Heart left ventricle (tissue), 16 donors: ENCODE measurements around the gene OR10H1. TPM values are rescaled to one million over a fixed set of nuclear protein-coding genes. Genes with fewer than 3 reads are reported as not detected.
A peak's percentile ranks its signal among the peaks of the same experiment; 100 is the strongest.

ENCODE experiments used
- ATAC-seq, 4 donors: fragments of 200-7000 bp; cut with Tn5 transposase; one replicate each; pipeline ENCODE4 v1.9.1; 2020 to 2022; ENCODE audit warnings: moderate library complexity in 4 of 4, mild to moderate bottlenecking in 3 of 4, moderate number of reproducible peaks in 1 of 4
- DNase-seq, 5 donors: peaks; one replicate each; pipeline ENCODE4 v3.0.0-alpha.2; 2020
- H3K27ac ChIP-seq, 12 donors: fragments of 200-600 bp; sonication (generic) in 4 of 12; one replicate each; pipeline versions ENCODE4 v1.5.0 to v1.8.0; 2016 to 2022; ENCODE audit warnings: mild to moderate bottlenecking in 2 of 12
- H3K27me3 ChIP-seq, 9 donors: fragments of 200-600 bp; sonication (generic) in 2 of 9; one replicate each; pipeline versions ENCODE4 v1.5.1 to v1.8.0; 2016 to 2022; ENCODE audit warnings: mild to moderate bottlenecking in 3 of 9
- H3K36me3 ChIP-seq, 9 donors: fragments of 200-600 bp; sonication (generic) in 2 of 9; one replicate each; pipeline versions ENCODE4 v1.5.0 to v1.8.0; 2018 to 2022; ENCODE audit warnings: mild to moderate bottlenecking in 2 of 9
- H3K4me1 ChIP-seq, 12 donors: fragments of 200-600 bp; sonication (generic) in 4 of 12; one replicate each; pipeline versions ENCODE4 v1.5.0 to v1.8.0; 2016 to 2022; ENCODE audit warnings: mild to moderate bottlenecking in 3 of 12
- H3K4me3 ChIP-seq, 12 donors: fragments of 200-600 bp; sonication (generic) in 4 of 12; one replicate each; pipeline versions ENCODE4 v1.5.0 to v1.8.0; 2017 to 2022; ENCODE audit warnings: mild to moderate bottlenecking in 9 of 12, moderate library complexity in 4 of 12
- H3K9me3 ChIP-seq, 12 donors: fragments of 200-600 bp; sonication (generic) in 4 of 12; one replicate each; pipeline versions ENCODE4 v1.5.0 to v1.8.0; 2016 to 2022; ENCODE audit warnings: mild to moderate bottlenecking in 1 of 12
- POLR2A ChIP-seq, 2 donors: fragments of 450-650 bp; IDR thresholded peaks; one replicate each; pipeline ENCODE4 v1.6.1; 2017; ENCODE audit warnings: antibody characterized with exemption in 2 of 2, mild to moderate bottlenecking in 2 of 2, moderate library complexity in 2 of 2
- WGBS, 4 donors: extraction: QIAGEN DNeasy Blood & Tissue Kit in 2 of 4; methylation state at CpG; one replicate each; pipeline versions ENCODE4 v1.1.5 to v1.1.7; 2013 to 2018; 5-methylcytosine and 5-hydroxymethylcytosine counted together
- intact Hi-C, 10 donors: fragments of 100-400 bp; cut with DNase I; formaldehyde crosslinking; loops; one replicate each; pipeline versions ENCODE4 v1.11.1 to v1.14.2; 2022
- polyA plus RNA-seq, 2 donors: library from polyadenylated mRNA; stranded (reverse); fragments of 200-250 nt; gene quantifications; one replicate each; pipeline ENCODE4 v1.2.3, GENCODE V29; 2013
- total RNA-seq, 9 donors: library from RNA; depleted of rRNA in 2 of 9; stranded (reverse); fragments of >200 nt in 2 of 9; fragmentation: NEBNext Ultra II Directional in 3 of 9; extraction: Animal tissue kit (Norgen Biotek cat#: 25700) in 3 of 9; gene quantifications; one replicate each; pipeline versions ENCODE4 v1.1.0 to v1.2.4, GENCODE V29; 2016 to 2023
- TF ChIP-seq, protein P1 (sequence below), 12 donors: fragments of 200-600 bp; sonication (generic) in 4 of 12; IDR thresholded peaks; one replicate each; pipeline versions ENCODE4 v1.5.0 to v1.8.0; 2018 to 2022; ENCODE audit warnings: antibody characterized with exemption in 12 of 12, mild to moderate bottlenecking in 5 of 12
- donor health status: ischemic (EF 13 %, LVEDD 7.1; RV severe dilation, severe dysfunction).
- donor health status: healthy with polysubstance abuse.
- donor health status: DM: no; HTN: yes; CAD: no.
- donor health status: DM: no; HTN: no; CAD: no.
- donor health status: ischemic (EF 25% LVEDD 6.9; RV normal size, moderate dysfunction).
- donor health status: ischemic (EF 25% LVEDD 5.7; RV mildly dilated, moderate dysfunction).
- donor health status: healthy.
- donor health status: DM: yes; HTN: yes; CAD: no.
- donor health status: ischemic (EF 35%, LVEDD 5.7; RV mildly dilated, moderate dysfunction).
- donor health status: nonischemic (EF 11% LVEDD 7.7; RV severe dilation, severe dysfunction).
- donor health status: DM: yes; HTN: yes; CAD: no.
- donor health status: PGD.
- donor health status: ischemic (EF 29% LVEDD 5.4; RV normal size, mild dysfunction).
- donor health status: nonischemic (EF 23%, LVEDD 6.1; RV moderate dilation, normal function).

Gene OR10H1
- total and polyA plus RNA-seq, 11 donors: 0.07 TPM; not detected in 10

DNA sequence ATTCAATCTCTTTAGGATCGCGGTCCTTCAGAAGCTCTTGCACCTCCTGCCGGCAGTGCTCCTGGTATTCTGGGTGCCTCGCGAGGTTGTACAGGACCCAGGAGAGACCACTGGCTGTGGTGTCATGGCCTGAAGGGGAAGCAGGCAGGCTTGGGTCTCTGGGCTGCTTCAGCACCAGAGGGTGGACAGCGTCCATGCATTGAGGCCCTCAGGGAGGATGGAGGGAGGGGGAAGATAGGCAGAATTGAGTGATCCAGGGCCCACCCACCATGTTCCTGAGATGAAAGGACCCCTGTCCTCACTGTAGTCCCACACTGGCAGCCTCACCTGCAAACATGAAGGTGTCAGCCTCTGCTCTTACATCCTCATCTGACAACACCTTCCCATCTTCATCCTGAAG lies 45.9 kb downstream of the OR10H1 start:
- Histone ChIP-seq H3K36me3 (peaks cover 0 to 17% (median 0%) of the 10 kb centered on the region in 9 donors), H3K9me3 (peaks cover 0 to 18% (median 0%) of the 10 kb centered on the region in 12 donors), H3K4me3 (no peak overlapping the region), H3K4me1 (no peaks in the 10 kb centered on the region), H3K27me3 (no peaks in the 10 kb centered on the region), H3K27ac (no peak overlapping the region)
- WGBS, 4 donors: 39 to 65% (median 42%) methylated on average over 5 to 6 of the region's 6 CpGs
- DNase-seq: no peak
- intact Hi-C loops: no loop called here
- no peak for ATAC-seq
- no peak for TF ChIP-seq POLR2A (IDR thresholded peaks at IDR 0.05)
- TF ChIP-seq, protein P1, sequence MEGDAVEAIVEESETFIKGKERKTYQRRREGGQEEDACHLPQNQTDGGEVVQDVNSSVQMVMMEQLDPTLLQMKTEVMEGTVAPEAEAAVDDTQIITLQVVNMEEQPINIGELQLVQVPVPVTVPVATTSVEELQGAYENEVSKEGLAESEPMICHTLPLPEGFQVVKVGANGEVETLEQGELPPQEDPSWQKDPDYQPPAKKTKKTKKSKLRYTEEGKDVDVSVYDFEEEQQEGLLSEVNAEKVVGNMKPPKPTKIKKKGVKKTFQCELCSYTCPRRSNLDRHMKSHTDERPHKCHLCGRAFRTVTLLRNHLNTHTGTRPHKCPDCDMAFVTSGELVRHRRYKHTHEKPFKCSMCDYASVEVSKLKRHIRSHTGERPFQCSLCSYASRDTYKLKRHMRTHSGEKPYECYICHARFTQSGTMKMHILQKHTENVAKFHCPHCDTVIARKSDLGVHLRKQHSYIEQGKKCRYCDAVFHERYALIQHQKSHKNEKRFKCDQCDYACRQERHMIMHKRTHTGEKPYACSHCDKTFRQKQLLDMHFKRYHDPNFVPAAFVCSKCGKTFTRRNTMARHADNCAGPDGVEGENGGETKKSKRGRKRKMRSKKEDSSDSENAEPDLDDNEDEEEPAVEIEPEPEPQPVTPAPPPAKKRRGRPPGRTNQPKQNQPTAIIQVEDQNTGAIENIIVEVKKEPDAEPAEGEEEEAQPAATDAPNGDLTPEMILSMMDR (IDR thresholded peaks at IDR 0.05): no peak

DNA sequence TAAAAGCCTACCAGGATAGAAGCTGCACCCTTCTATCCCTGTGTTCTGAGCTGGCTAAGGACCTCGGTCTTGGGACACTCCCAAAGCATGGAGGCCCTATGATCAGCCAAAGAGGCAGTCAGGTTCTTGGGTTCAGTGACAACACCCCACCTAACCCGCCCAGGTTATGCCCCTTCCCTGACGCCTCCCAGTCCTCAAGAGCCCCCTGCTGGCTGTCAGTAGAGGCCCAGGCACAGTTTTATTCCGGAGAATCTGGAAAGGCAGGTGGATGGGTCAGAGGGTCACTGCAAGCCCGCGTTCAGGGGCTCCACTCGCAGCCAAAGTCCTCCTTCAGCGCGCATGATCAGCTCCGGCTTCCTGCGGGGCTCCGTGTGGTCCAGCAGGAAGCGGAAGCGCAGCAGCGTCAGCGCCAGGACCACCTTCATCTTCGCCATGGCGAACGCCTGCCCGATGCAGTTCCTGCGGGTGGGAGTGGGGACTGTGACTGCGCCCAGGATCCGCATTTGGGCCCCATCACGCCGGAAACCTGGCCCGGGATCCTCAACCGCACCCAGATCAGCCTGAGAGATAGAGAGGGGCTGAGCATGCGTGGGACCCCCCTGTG lies 55.4 kb downstream of the OR10H1 start:
- H3K27me3 ChIP-seq: peaks cover 0 to 31% (median 0%) of the 10 kb centered on the region in 9 donors
- no peaks in the 10 kb centered on the region for H3K36me3 ChIP-seq
- TF ChIP-seq, protein P1 (IDR thresholded peaks at IDR 0.05): peak in 5 of 12 donors; percentile 11 to 23 (median 12)
- no peak for TF ChIP-seq POLR2A (IDR thresholded peaks at IDR 0.05)
- no peaks in the 10 kb centered on the region for H3K4me1 ChIP-seq
- intact Hi-C loops: loop anchor here in 1 of 10 donors (1.0 kb wide), 1 partner anchor 131 kb away; no protein-coding TSS in a partner anchor
- no peak overlapping the region for H3K4me3 ChIP-seq
- peaks cover 0 to 8% (median 0%) of the 10 kb centered on the region in 12 donors for H3K9me3 ChIP-seq
- DNase-seq (no peak), ATAC-seq (no peak)
- WGBS, 4 donors: 34 to 57% (median 50%) methylated on average over 10 to 28 of the region's 28 CpGs
- no peak overlapping the region for H3K27ac ChIP-seq

DNA sequence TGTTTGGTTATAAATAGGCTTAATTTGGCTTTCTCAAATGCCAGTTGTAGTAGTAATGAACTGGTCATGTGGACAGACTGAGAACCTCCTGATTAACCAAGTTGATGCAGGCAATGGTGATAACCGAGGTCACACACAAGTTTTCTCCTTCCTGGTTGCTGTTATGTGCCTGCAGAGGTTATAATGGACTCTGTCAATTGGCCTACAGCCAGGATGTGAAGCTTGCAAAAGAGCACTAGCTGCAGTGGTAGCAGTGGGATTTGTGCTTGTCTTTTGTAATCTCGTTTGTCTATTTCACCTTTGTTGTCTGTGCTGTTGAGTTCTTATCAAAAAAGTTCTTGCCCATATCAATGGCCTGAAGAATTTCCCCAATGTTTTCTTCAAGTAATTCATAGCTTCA lies 57.1 kb downstream of the OR10H1 start:
- intact Hi-C loops: no loop called here
- 55 to 72% (median 63%) methylated on average over 2 of the region's 2 CpGs for WGBS, 4 donors
- H3K36me3 ChIP-seq: no peaks in the 10 kb centered on the region
- H3K27ac ChIP-seq: no peak overlapping the region
- H3K9me3 ChIP-seq: peaks cover 0 to 6% (median 0%) of the 10 kb centered on the region in 12 donors
- peaks cover 0 to 31% (median 0%) of the 10 kb centered on the region in 9 donors for H3K27me3 ChIP-seq
- H3K4me3 ChIP-seq: no peak overlapping the region
- no peaks in the 10 kb centered on the region for H3K4me1 ChIP-seq
- DNase-seq (no peak), ATAC-seq (no peak)
- TF ChIP-seq POLR2A (IDR thresholded peaks at IDR 0.05): no peak
- TF ChIP-seq, protein P1 (IDR thresholded peaks at IDR 0.05): no peak

Other genes starting within 250 kb of the OR10H1 start
- gene CYP4F8, start 200.4 kb downstream of the OR10H1 start, total RNA-seq: not detected
- gene CYP4F8, start 200.4 kb downstream of the OR10H1 start, polyA plus RNA-seq: not detected
- 1 to 10 TPM in 2 of 9 donors, under 1 TPM in 4, not detected in 3; 0.12 to 1.9 (median 0.30) TPM for gene CYP4F3, start 174.8 kb downstream of the OR10H1 start, total RNA-seq
- under 1 TPM in 1 of 2 donors, not detected in 1; 0.04 TPM for gene CYP4F3, start 174.8 kb downstream of the OR10H1 start, polyA plus RNA-seq
- 1 to 10 TPM; 1.8 to 5.2 (median 3.1) TPM for gene CYP4F12, start 142.6 kb downstream of the OR10H1 start, total RNA-seq
- 1 to 10 TPM; 1.1 to 8.9 TPM for gene CYP4F12, start 142.6 kb downstream of the OR10H1 start, polyA plus RNA-seq
- gene OR10H2, start 87.6 kb downstream of the OR10H1 start, total RNA-seq: not detected
- gene OR10H2, start 87.6 kb downstream of the OR10H1 start, polyA plus RNA-seq: not detected
- not detected for gene OR10H3, start 77.7 kb downstream of the OR10H1 start, total RNA-seq
- not detected for gene OR10H3, start 77.7 kb downstream of the OR10H1 start, polyA plus RNA-seq
- gene OR10H5, start 28.0 kb downstream of the OR10H1 start, total RNA-seq: not detected
- gene OR10H5, start 28.0 kb downstream of the OR10H1 start, polyA plus RNA-seq: not detected
- not detected for gene CYP4F2, start 82.4 kb upstream of the OR10H1 start, total RNA-seq
- gene CYP4F2, start 82.4 kb upstream of the OR10H1 start, polyA plus RNA-seq: not detected
- 1 to 10 TPM in 2 of 9 donors, under 1 TPM in 4, not detected in 3; 0.07 to 1.6 (median 0.27) TPM for gene CYP4F11, start 118.9 kb upstream of the OR10H1 start, total RNA-seq
- under 1 TPM in 1 of 2 donors, not detected in 1; 0.27 TPM for gene CYP4F11, start 118.9 kb upstream of the OR10H1 start, polyA plus RNA-seq
- not detected for gene OR10H4, start 133.3 kb upstream of the OR10H1 start, total RNA-seq
- not detected for gene OR10H4, start 133.3 kb upstream of the OR10H1 start, polyA plus RNA-seq